IMR-90 (cell line): ENCODE results near the gene TRIM62. TPM values are rescaled to one million over a fixed set of nuclear protein-coding genes. Genes with fewer than 3 reads are reported as not detected.

Experiments
- ATAC-seq: fragments of 200-7000 bp; cut with Tn5 transposase; 2 replicates; pipeline ENCODE4 v1.9.1; 2020; ENCODE audit warnings: low read depth, mild to moderate bottlenecking, moderate library complexity
- BruUV-seq: library from RNA; stranded (reverse); fragments of 400-500 nt; replicated peaks from 2 replicates; lab custom pipeline; 2021; lab: Mats Ljungman, UMichigan
- CTCF ChIA-PET: fragments of 300-600 bp; formaldehyde crosslinking; extraction: SDS; loops from one replicate; lab custom pipeline; 2021; ENCODE audit warnings: antibody characterized with exemption; lab: Yijun Ruan, JAX
- POLR2A ChIA-PET: fragments of 300-600 bp; sonication (Branson Sonifier 250); formaldehyde crosslinking; loops from one replicate; lab custom pipeline; 2022; ENCODE audit warnings: antibody characterized with exemption; ENCODE audit not compliant: unreplicated experiment; lab: Charles Lee
- DNase-seq: peaks from one replicate; pipeline ENCODE4 v3.0.0; 2013
- H2AFZ ChIP-seq: replicated peaks from 2 replicates; pipeline ENCODE3; 2013; ENCODE audit warnings: low read length, mild to moderate bottlenecking; ENCODE audit not compliant: poor library complexity
- H2AK5ac ChIP-seq: 2 replicates; pipeline ENCODE4 v1.6.1; 2013; ENCODE audit warnings: low read depth, low read length, inconsistent platforms
- H2AK9ac ChIP-seq: replicated peaks from 2 replicates; pipeline ENCODE3; 2013; ENCODE audit warnings: mild to moderate bottlenecking, low read depth, low read length, moderate library complexity; ENCODE audit not compliant: poor library complexity
- H2BK120ac ChIP-seq: 2 replicates; pipeline ENCODE4 v1.6.1; 2013; ENCODE audit warnings: low read depth, low read length, inconsistent platforms
- H2BK15ac ChIP-seq: 3 replicates; pipeline ENCODE4 v1.6.1; 2013; ENCODE audit warnings: low read depth, low read length, inconsistent platforms
- H2BK20ac ChIP-seq: 2 replicates; pipeline ENCODE4 v1.6.1; 2013; ENCODE audit warnings: low read depth, mild to moderate bottlenecking, inconsistent platforms, low read length, moderate library complexity
- H2BK5ac ChIP-seq: 2 replicates; pipeline ENCODE4 v1.6.1; 2013; ENCODE audit warnings: mild to moderate bottlenecking, low read depth, low read length, inconsistent platforms; ENCODE audit not compliant: poor library complexity, severe bottlenecking
- H3K14ac ChIP-seq: replicated peaks from 2 replicates; pipeline ENCODE4 v1.6.1; 2013; ENCODE audit warnings: low read depth, low read length, inconsistent platforms
- H3K18ac ChIP-seq: 2 replicates; pipeline ENCODE4 v1.6.1; 2013; ENCODE audit warnings: low read depth, low read length, control low read depth
- H3K23ac ChIP-seq: 2 replicates; pipeline ENCODE4 v1.6.1; 2013; ENCODE audit warnings: low read depth, low read length, inconsistent platforms
- H3K27ac ChIP-seq: 2 replicates; pipeline ENCODE4 v1.5.1; 2013; ENCODE audit warnings: mild to moderate bottlenecking, control low read depth, low read length; ENCODE audit not compliant: insufficient read depth
- H3K27me3 ChIP-seq: 2 replicates; pipeline ENCODE4 v1.6.1; 2013; ENCODE audit warnings: low read length; ENCODE audit not compliant: control insufficient read depth, insufficient read depth
- H3K36me3 ChIP-seq: 2 replicates; pipeline ENCODE4 v1.6.1; 2013; ENCODE audit warnings: low read length, mixed read lengths; ENCODE audit not compliant: control insufficient read depth, insufficient read depth
- H3K4ac ChIP-seq: 2 replicates; pipeline ENCODE4 v1.6.1; 2013; ENCODE audit warnings: low read depth, low read length, inconsistent platforms
- H3K4me1 ChIP-seq: 2 replicates; pipeline ENCODE4 v1.6.1; 2013; ENCODE audit warnings: low read length, mixed read lengths; ENCODE audit not compliant: control insufficient read depth, insufficient read depth
- H3K4me2 ChIP-seq: 2 replicates; pipeline ENCODE4 v1.6.1; 2013; ENCODE audit warnings: low read depth, mild to moderate bottlenecking, control low read depth, low read length, moderate library complexity
- H3K4me3 ChIP-seq: 2 replicates; pipeline ENCODE4 v1.5.1; 2013; ENCODE audit warnings: low read depth, mild to moderate bottlenecking, control low read depth, low read length, moderate library complexity; ENCODE audit not compliant: insufficient read depth
- H3K56ac ChIP-seq: 2 replicates; pipeline ENCODE4 v1.6.1; 2013; ENCODE audit warnings: low read length, inconsistent platforms; ENCODE audit not compliant: insufficient read depth; ENCODE audit errors: extremely low read depth
- H3K79me1 ChIP-seq, 2 experiments: 2 replicates each; pipeline ENCODE4 v1.6.1; 2013; ENCODE audit warnings: low read length in 2 of 2, inconsistent platforms in 1 of 2, low read depth in 1 of 2
- H3K9ac ChIP-seq: 2 replicates; pipeline ENCODE4 v1.6.1; 2013; ENCODE audit warnings: low read depth, low read length, control low read depth
- H3K9me1 ChIP-seq: 2 replicates; pipeline ENCODE4 v1.6.1; 2013; ENCODE audit warnings: low read length, inconsistent platforms; ENCODE audit not compliant: insufficient read depth
- H3K9me3 ChIP-seq: 2 replicates; pipeline ENCODE4 v1.6.1; 2013; ENCODE audit warnings: low read length; ENCODE audit not compliant: control insufficient read depth, insufficient read depth
- H4K20me1 ChIP-seq: 2 replicates; pipeline ENCODE4 v1.6.1; 2013; ENCODE audit warnings: low read length, inconsistent platforms; ENCODE audit not compliant: insufficient read depth
- H4K5ac ChIP-seq: 2 replicates; pipeline ENCODE4 v1.6.1; 2013; ENCODE audit warnings: mild to moderate bottlenecking, low read depth, low read length, control low read depth
- H4K8ac ChIP-seq, 2 experiments: 2 replicates each; pipeline ENCODE4 v1.6.1; 2013; ENCODE audit warnings: low read depth in 2 of 2, low read length in 2 of 2, control low read depth in 1 of 2, inconsistent platforms in 1 of 2
- H4K91ac ChIP-seq: 2 replicates; pipeline ENCODE4 v1.6.1; 2013; ENCODE audit warnings: low read depth, low read length, inconsistent platforms; ENCODE audit not compliant: insufficient read depth
- RCOR1 ChIP-seq: IDR thresholded peaks from 2 replicates; pipeline ENCODE4 v1.6.1; 2012; ENCODE audit warnings: mild to moderate bottlenecking, low read length, improper control_type of control experiment; ENCODE audit not compliant: insufficient replicate concordance
- WGBS, 2 experiments: methylation state at CpG; one replicate each; pipeline versions ENCODE4 v1.1.5 to v1.1.7; 2013; ENCODE audit warnings: missing lambda C conversion rate in 2 of 2; ENCODE audit not compliant: insufficient read length in 1 of 2; ENCODE audit errors: extremely low coverage in 2 of 2; 5-methylcytosine and 5-hydroxymethylcytosine counted together
- dilution Hi-C: fragments of 300-500 bp; cut with HindIII; formaldehyde crosslinking; loops from one replicate; pipeline ENCODE4 v1.14.3; 2018; ENCODE audit warnings: low sequenced_read_pairs; ENCODE audit not compliant: unreplicated experiment
- in situ Hi-C: fragments of 300-500 bp; cut with MboI; formaldehyde crosslinking; loops from 3 replicates; pipeline ENCODE4 v1.14.3; 2019; ENCODE audit warnings: low sequenced_read_pairs, inconsistent platforms, mixed read lengths
- intact Hi-C: fragments of 100-400 bp; cut with micrococcal nuclease; formaldehyde crosslinking; loops from 2 replicates; pipeline ENCODE4 v1.10.0; 2022
- polyA plus RNA-seq, 3 experiments: library from polyadenylated mRNA; depleted of rRNA; stranded (reverse); fragments of >200 nt; gene quantifications; 2 replicates each; pipeline ENCODE4 v1.2.3, GENCODE V29; 2012; ENCODE audit warnings: low replicate concordance in 1 of 3
- total RNA-seq: library from RNA; depleted of rRNA; stranded (reverse); fragments of >200 nt; gene quantifications from 2 replicates; pipeline ENCODE4 v1.2.3, GENCODE V29; 2012

TRIM62 gene
- total and polyA plus RNA-seq, 2 of the 4 experiments (the other 2 are of a cell fraction): 3.0 to 11.1 TPM

- dilution Hi-C loops (no loop called here), in situ Hi-C loops (no loop called here), intact Hi-C loops (no loop called here)
- 0 out of 2 replicates have a peak, but pooled peaks cover 3% of the 10 kb centered on the region for H3K9me3 ChIP-seq
- no peak overlapping the region for H3K4ac ChIP-seq
- H4K8ac ChIP-seq: no peak overlapping the region
- no peak overlapping the region for H3K56ac ChIP-seq
- no peak overlapping the region; the same call in 1 of the 2 replicates for H3K23ac ChIP-seq
- peaks cover 22 to 71% of the 10 kb centered on the region in 2 experiments for H3K79me1 ChIP-seq
- H2BK15ac ChIP-seq: no peak overlapping the region
- peaks cover 26% of the 10 kb centered on the region for H3K9me1 ChIP-seq
- H3K14ac ChIP-seq: no peak overlapping the region
- 64% methylated on average over 3 of the region's 9 CpGs; no CpG with 5 or more reads in 1 of the 2 experiments for WGBS, 2 experiments
- H3K4me3 ChIP-seq: no peak overlapping the region
- H3K18ac ChIP-seq: no peak overlapping the region
- DNase-seq: no peak
- H2BK5ac ChIP-seq: no peak overlapping the region
- H3K27ac ChIP-seq: no peak overlapping the region
- H3K9ac ChIP-seq: no peak overlapping the region
- H2BK120ac ChIP-seq: no peak overlapping the region
- no peak for ATAC-seq
- no TSS peak for BruUV-seq
- H4K91ac ChIP-seq: no peak overlapping the region
- H3K4me2 ChIP-seq: no peak overlapping the region
- H2AFZ ChIP-seq: no peak overlapping the region
- H4K5ac ChIP-seq: no peak overlapping the region
- 0 out of 2 replicates have a peak, but pooled peaks cover 4% of the 10 kb centered on the region for H4K20me1 ChIP-seq
- no peak overlapping the region for H2AK9ac ChIP-seq
- ChIA-PET CTCF (interaction anchor here (0.5 kb wide), 1 partner anchor 72 kb away, joined by 3 read pairs; no protein-coding TSS in a partner anchor), POLR2A (no interaction called here)
- H3K27me3 ChIP-seq: no peaks in the 10 kb centered on the region
- TF ChIP-seq RCOR1: no peak
- no peak overlapping the region for H2AK5ac ChIP-seq
- H2BK20ac ChIP-seq: no peak overlapping the region
- peaks cover 11% of the 10 kb centered on the region; the same call in 1 of the 2 replicates for H3K36me3 ChIP-seq
- peaks cover 16% of the 10 kb centered on the region for H3K4me1 ChIP-seq
Measured at GRCh38 chr1:33171977-33172813, 9.6 kb downstream of the TRIM62 start.
